IPS-11a (cell line): ENCODE data around the gene LRP1B.

Experiments used
- H3K4me3 ChIP-seq: one replicate; pipeline ENCODE4 v1.5.1; 2013; ENCODE audit warnings: low read depth, low read length, control low read depth

LRP1B gene

GRCh38 chr2:141959941-141960340, 170.9 kb downstream of the LRP1B start:
- H3K4me3 ChIP-seq = no peak overlapping the region

GRCh38 chr2:141959016-141959415, 171.8 kb downstream of the LRP1B start:
- no peak overlapping the region for H3K4me3 ChIP-seq

GRCh38 chr2:141957827-141958450, 172.9 kb downstream of the LRP1B start:
- H3K4me3 ChIP-seq = no peak overlapping the region

GRCh38 chr2:141957321-141957720, 173.5 kb downstream of the LRP1B start:
- H3K4me3 ChIP-seq = no peak overlapping the region

- H3K4me3 ChIP-seq = no peak overlapping the region
Measured at GRCh38 chr2:141947396-141948114, 183.3 kb downstream of the LRP1B start.

GRCh38 chr2:141946016-141946415, 184.8 kb downstream of the LRP1B start:
- H3K4me3 ChIP-seq = no peak overlapping the region

GRCh38 chr2:141943918-141944317, 186.9 kb downstream of the LRP1B start:
- no peak overlapping the region for H3K4me3 ChIP-seq

- H3K4me3 ChIP-seq = no peak overlapping the region
Measured at GRCh38 chr2:141942006-141942789, 188.6 kb downstream of the LRP1B start.

GRCh38 chr2:141941210-141941714, 189.6 kb downstream of the LRP1B start:
- no peak overlapping the region for H3K4me3 ChIP-seq

- no peak overlapping the region for H3K4me3 ChIP-seq
Measured at GRCh38 chr2:141940709-141941108, 190.1 kb downstream of the LRP1B start.

GRCh38 chr2:141933226-141933625, 197.6 kb downstream of the LRP1B start:
- H3K4me3 ChIP-seq = no peak overlapping the region

- no peak overlapping the region for H3K4me3 ChIP-seq
Measured at GRCh38 chr2:141932261-141932660, 198.6 kb downstream of the LRP1B start.

GRCh38 chr2:141931797-141932196, 199.0 kb downstream of the LRP1B start:
- no peak overlapping the region for H3K4me3 ChIP-seq

- no peak overlapping the region for H3K4me3 ChIP-seq
Measured at GRCh38 chr2:141930803-141931202, 200.0 kb downstream of the LRP1B start.

- no peak overlapping the region for H3K4me3 ChIP-seq
Measured at GRCh38 chr2:141929331-141930252, 201.2 kb downstream of the LRP1B start.

- H3K4me3 ChIP-seq = no peak overlapping the region
Measured at GRCh38 chr2:141928476-141928875, 202.3 kb downstream of the LRP1B start.

GRCh38 chr2:141927536-141927935, 203.3 kb downstream of the LRP1B start:
- no peak overlapping the region for H3K4me3 ChIP-seq

- H3K4me3 ChIP-seq = no peak overlapping the region
Measured at GRCh38 chr2:141925511-141925910, 205.3 kb downstream of the LRP1B start.

- H3K4me3 ChIP-seq = no peak overlapping the region
Measured at GRCh38 chr2:141923657-141924056, 207.2 kb downstream of the LRP1B start.

GRCh38 chr2:141911485-141912066, 219.2 kb downstream of the LRP1B start:
- H3K4me3 ChIP-seq = no peak overlapping the region
